ENCODE results near the gene PHIP.

PHIP gene

GRCh38 chr6:78947962-78948361 is 130.1 kb downstream of the PHIP start:
- CTCF ChIA-PET: no interaction called here
- Histone ChIP-seq H3K27ac (ENCODE audit: extremely low read depth, low read depth, low read length) (no peak overlapping the region), H3K36me3 (ENCODE audit: control insufficient read depth in 2 of 2, insufficient read depth in 1 of 2, low read length in 2 of 2) (peaks cover 70 to 98% of the 10 kb centered on the region in 2 experiments), H3K9me3 (ENCODE audit: control insufficient read depth, insufficient read depth, low read depth, low read length) (peaks cover 7% of the 10 kb centered on the region; the same call in 1 of the 2 replicates), H3K4me1 (ENCODE audit: control insufficient read depth, insufficient read depth, low read length) (no peaks in the 10 kb centered on the region), H3K4me3 (ENCODE audit: low read depth, low read length) (no peak overlapping the region)
- POLR2A ChIA-PET: no interaction called here
- no peak for TF ChIP-seq ZBTB11 (tag by site-specific recombination; conservative IDR thresholded peaks at IDR 0.05; ENCODE audit: low read depth)

- no peak overlapping the region for H3K27ac ChIP-seq (ENCODE audit: extremely low read depth, low read depth, low read length)
- ChIA-PET POLR2A (no interaction called here), CTCF (no interaction called here)
- H3K4me3 ChIP-seq (ENCODE audit: low read depth, low read length): no peak overlapping the region
- H3K4me1 ChIP-seq (ENCODE audit: control insufficient read depth, insufficient read depth, low read length): no peaks in the 10 kb centered on the region
- H3K9me3 ChIP-seq (ENCODE audit: control insufficient read depth, insufficient read depth, low read depth, low read length): peaks cover 7% of the 10 kb centered on the region; the same call in 1 of the 2 replicates
- peaks cover 68 to 97% of the 10 kb centered on the region in 2 experiments for H3K36me3 ChIP-seq (ENCODE audit: control insufficient read depth in 2 of 2, insufficient read depth in 1 of 2, low read length in 2 of 2)
- TF ChIP-seq ZNF169 (tag by site-specific recombination; IDR thresholded peaks at IDR 0.05): no peak
- no peak for TF ChIP-seq ZNF624 (tag by site-specific recombination; IDR thresholded peaks at IDR 0.05)
- TF ChIP-seq ZNF394 (tag by site-specific recombination; IDR thresholded peaks at IDR 0.05; ENCODE audit: borderline replicate concordance): no peak
- no peak for TF ChIP-seq ZNF362 (tag by site-specific recombination; IDR thresholded peaks at IDR 0.05)
- TF ChIP-seq PRDM10 (tag by site-specific recombination; IDR thresholded peaks at IDR 0.05): no peak
- TF ChIP-seq ZSCAN18 (tag by site-specific recombination; IDR thresholded peaks at IDR 0.05): no peak
- no peak for TF ChIP-seq KLF8 (tag by site-specific recombination; IDR thresholded peaks at IDR 0.05)
- TF ChIP-seq ZNF148 (tag by site-specific recombination; IDR thresholded peaks at IDR 0.05; ENCODE audit: borderline replicate concordance): no peak
- no peak for TF ChIP-seq SP2 (tag by site-specific recombination; IDR thresholded peaks at IDR 0.05)
- TF ChIP-seq ZNF510 (tag by site-specific recombination; IDR thresholded peaks at IDR 0.05; ENCODE audit: insufficient replicate concordance): no peak
- no peak for TF ChIP-seq ZNF155 (tag by site-specific recombination; IDR thresholded peaks at IDR 0.05)
- TF ChIP-seq ELK4 (IDR thresholded peaks at IDR 0.05; ENCODE audit: borderline replicate concordance, low read depth, low read length): no peak
Observed at GRCh38 chr6:78947529-78947928, 130.5 kb downstream of the PHIP start.

Data from HEK293 (cell line).